IMR-90 (cell line): ENCODE data around the gene PDCD11. TPM values are rescaled to one million over a fixed set of nuclear protein-coding genes. Genes with fewer than 3 reads are reported as not detected.

ENCODE experiments used
- ATAC-seq: fragments of 200-7000 bp; cut with Tn5 transposase; 2 replicates; pipeline ENCODE4 v1.9.1; 2020; ENCODE audit warnings: low read depth, mild to moderate bottlenecking, moderate library complexity
- BruUV-seq: library from RNA; stranded (reverse); fragments of 400-500 nt; replicated peaks from 2 replicates; lab custom pipeline; 2021; lab: Mats Ljungman, UMichigan
- CTCF ChIA-PET: fragments of 300-600 bp; formaldehyde crosslinking; extraction: SDS; loops from one replicate; lab custom pipeline; 2021; ENCODE audit warnings: antibody characterized with exemption; lab: Yijun Ruan, JAX
- POLR2A ChIA-PET: fragments of 300-600 bp; sonication (Branson Sonifier 250); formaldehyde crosslinking; loops from one replicate; lab custom pipeline; 2022; ENCODE audit warnings: antibody characterized with exemption; ENCODE audit not compliant: unreplicated experiment; lab: Charles Lee
- DNase-seq: peaks from one replicate; pipeline ENCODE4 v3.0.0; 2013
- H2AFZ ChIP-seq: replicated peaks from 2 replicates; pipeline ENCODE3; 2013; ENCODE audit warnings: low read length, mild to moderate bottlenecking; ENCODE audit not compliant: poor library complexity
- H2AK5ac ChIP-seq: 2 replicates; pipeline ENCODE4 v1.6.1; 2013; ENCODE audit warnings: low read depth, low read length, inconsistent platforms
- H2AK9ac ChIP-seq: replicated peaks from 2 replicates; pipeline ENCODE3; 2013; ENCODE audit warnings: mild to moderate bottlenecking, low read depth, low read length, moderate library complexity; ENCODE audit not compliant: poor library complexity
- H2BK120ac ChIP-seq: 2 replicates; pipeline ENCODE4 v1.6.1; 2013; ENCODE audit warnings: low read depth, low read length, inconsistent platforms
- H2BK15ac ChIP-seq: 3 replicates; pipeline ENCODE4 v1.6.1; 2013; ENCODE audit warnings: low read depth, low read length, inconsistent platforms
- H2BK20ac ChIP-seq: 2 replicates; pipeline ENCODE4 v1.6.1; 2013; ENCODE audit warnings: low read depth, mild to moderate bottlenecking, inconsistent platforms, low read length, moderate library complexity
- H2BK5ac ChIP-seq: 2 replicates; pipeline ENCODE4 v1.6.1; 2013; ENCODE audit warnings: mild to moderate bottlenecking, low read depth, low read length, inconsistent platforms; ENCODE audit not compliant: poor library complexity, severe bottlenecking
- H3K14ac ChIP-seq: replicated peaks from 2 replicates; pipeline ENCODE4 v1.6.1; 2013; ENCODE audit warnings: low read depth, low read length, inconsistent platforms
- H3K18ac ChIP-seq: 2 replicates; pipeline ENCODE4 v1.6.1; 2013; ENCODE audit warnings: low read depth, low read length, control low read depth
- H3K23ac ChIP-seq: 2 replicates; pipeline ENCODE4 v1.6.1; 2013; ENCODE audit warnings: low read depth, low read length, inconsistent platforms
- H3K27ac ChIP-seq: 2 replicates; pipeline ENCODE4 v1.5.1; 2013; ENCODE audit warnings: mild to moderate bottlenecking, control low read depth, low read length; ENCODE audit not compliant: insufficient read depth
- H3K27me3 ChIP-seq: 2 replicates; pipeline ENCODE4 v1.6.1; 2013; ENCODE audit warnings: low read length; ENCODE audit not compliant: control insufficient read depth, insufficient read depth
- H3K36me3 ChIP-seq: 2 replicates; pipeline ENCODE4 v1.6.1; 2013; ENCODE audit warnings: low read length, mixed read lengths; ENCODE audit not compliant: control insufficient read depth, insufficient read depth
- H3K4ac ChIP-seq: 2 replicates; pipeline ENCODE4 v1.6.1; 2013; ENCODE audit warnings: low read depth, low read length, inconsistent platforms
- H3K4me1 ChIP-seq: 2 replicates; pipeline ENCODE4 v1.6.1; 2013; ENCODE audit warnings: low read length, mixed read lengths; ENCODE audit not compliant: control insufficient read depth, insufficient read depth
- H3K4me2 ChIP-seq: 2 replicates; pipeline ENCODE4 v1.6.1; 2013; ENCODE audit warnings: low read depth, mild to moderate bottlenecking, control low read depth, low read length, moderate library complexity
- H3K4me3 ChIP-seq: 2 replicates; pipeline ENCODE4 v1.5.1; 2013; ENCODE audit warnings: low read depth, mild to moderate bottlenecking, control low read depth, low read length, moderate library complexity; ENCODE audit not compliant: insufficient read depth
- H3K56ac ChIP-seq: 2 replicates; pipeline ENCODE4 v1.6.1; 2013; ENCODE audit warnings: low read length, inconsistent platforms; ENCODE audit not compliant: insufficient read depth; ENCODE audit errors: extremely low read depth
- H3K79me1 ChIP-seq, 2 experiments: 2 replicates each; pipeline ENCODE4 v1.6.1; 2013; ENCODE audit warnings: low read length in 2 of 2, inconsistent platforms in 1 of 2, low read depth in 1 of 2
- H3K9ac ChIP-seq: 2 replicates; pipeline ENCODE4 v1.6.1; 2013; ENCODE audit warnings: low read depth, low read length, control low read depth
- H3K9me1 ChIP-seq: 2 replicates; pipeline ENCODE4 v1.6.1; 2013; ENCODE audit warnings: low read length, inconsistent platforms; ENCODE audit not compliant: insufficient read depth
- H3K9me3 ChIP-seq: 2 replicates; pipeline ENCODE4 v1.6.1; 2013; ENCODE audit warnings: low read length; ENCODE audit not compliant: control insufficient read depth, insufficient read depth
- H4K20me1 ChIP-seq: 2 replicates; pipeline ENCODE4 v1.6.1; 2013; ENCODE audit warnings: low read length, inconsistent platforms; ENCODE audit not compliant: insufficient read depth
- H4K5ac ChIP-seq: 2 replicates; pipeline ENCODE4 v1.6.1; 2013; ENCODE audit warnings: mild to moderate bottlenecking, low read depth, low read length, control low read depth
- H4K8ac ChIP-seq, 2 experiments: 2 replicates each; pipeline ENCODE4 v1.6.1; 2013; ENCODE audit warnings: low read depth in 2 of 2, low read length in 2 of 2, control low read depth in 1 of 2, inconsistent platforms in 1 of 2
- H4K91ac ChIP-seq: 2 replicates; pipeline ENCODE4 v1.6.1; 2013; ENCODE audit warnings: low read depth, low read length, inconsistent platforms; ENCODE audit not compliant: insufficient read depth
- CEBPB ChIP-seq: IDR thresholded peaks from 2 replicates; pipeline ENCODE4 v1.6.1; 2012; ENCODE audit warnings: low read depth, low read length, improper control_type of control experiment
- WGBS, 2 experiments: methylation state at CpG; one replicate each; pipeline versions ENCODE4 v1.1.5 to v1.1.7; 2013; ENCODE audit warnings: missing lambda C conversion rate in 2 of 2; ENCODE audit not compliant: insufficient read length in 1 of 2; ENCODE audit errors: extremely low coverage in 2 of 2; 5-methylcytosine and 5-hydroxymethylcytosine counted together
- dilution Hi-C: fragments of 300-500 bp; cut with HindIII; formaldehyde crosslinking; loops from one replicate; pipeline ENCODE4 v1.14.3; 2018; ENCODE audit warnings: low sequenced_read_pairs; ENCODE audit not compliant: unreplicated experiment
- in situ Hi-C: fragments of 300-500 bp; cut with MboI; formaldehyde crosslinking; loops from 3 replicates; pipeline ENCODE4 v1.14.3; 2019; ENCODE audit warnings: low sequenced_read_pairs, inconsistent platforms, mixed read lengths
- intact Hi-C: fragments of 100-400 bp; cut with micrococcal nuclease; formaldehyde crosslinking; loops from 2 replicates; pipeline ENCODE4 v1.10.0; 2022
- polyA plus RNA-seq, 3 experiments: library from polyadenylated mRNA; depleted of rRNA; stranded (reverse); fragments of >200 nt; gene quantifications; 2 replicates each; pipeline ENCODE4 v1.2.3, GENCODE V29; 2012; ENCODE audit warnings: low replicate concordance in 1 of 3
- total RNA-seq: library from RNA; depleted of rRNA; stranded (reverse); fragments of >200 nt; gene quantifications from 2 replicates; pipeline ENCODE4 v1.2.3, GENCODE V29; 2012

The PDCD11 gene
- total and polyA plus RNA-seq, 2 of the 4 experiments (the other 2 are of a cell fraction) = 20.4 to 56.8 TPM

GRCh38 chr10:103455235-103455634 is 58.8 kb downstream of the PDCD11 start:
- no peak overlapping the region for H4K5ac ChIP-seq
- H3K27ac ChIP-seq = no peak overlapping the region
- no peak for TF ChIP-seq CEBPB
- H3K36me3 ChIP-seq = no peaks in the 10 kb centered on the region
- ATAC-seq (no peak), DNase-seq (no peak)
- no peak overlapping the region for H2AFZ ChIP-seq
- H3K4me3 ChIP-seq = no peak overlapping the region
- peaks cover 11% of the 10 kb centered on the region; the same call in 1 of the 2 replicates for H3K4me1 ChIP-seq
- H3K79me1 ChIP-seq = peaks cover 0 to 12% of the 10 kb centered on the region in 2 experiments; a peak in 1 of 4 replicates
- intact Hi-C loops = no loop called here
- H2AK5ac ChIP-seq = no peak overlapping the region
- no peak overlapping the region for H4K8ac ChIP-seq
- BruUV-seq = no TSS peak
- no peak overlapping the region for H3K23ac ChIP-seq
- peaks cover 8% of the 10 kb centered on the region for H3K9me1 ChIP-seq
- H2BK5ac ChIP-seq = no peak overlapping the region
- H3K9ac ChIP-seq = no peak overlapping the region
- peak overlapping the region; percentile 61 for H2AK9ac ChIP-seq
- H3K9me3 ChIP-seq = no peaks in the 10 kb centered on the region
- H3K27me3 ChIP-seq = peaks cover 12% of the 10 kb centered on the region
- WGBS, 2 experiments = 83% methylated on average over 19 of the region's 25 CpGs; no CpG with 5 or more reads in 1 of the 2 experiments
- no peak overlapping the region for H2BK120ac ChIP-seq
- no peak overlapping the region for H3K56ac ChIP-seq
- CTCF ChIA-PET = no interaction called here
- in situ Hi-C loops = no loop called here
- no peak overlapping the region for H2BK15ac ChIP-seq
- no peak overlapping the region for H3K18ac ChIP-seq
- POLR2A ChIA-PET = no interaction called here
- H3K4ac ChIP-seq = no peak overlapping the region
- dilution Hi-C loops = no loop called here
- H4K20me1 ChIP-seq = no peaks in the 10 kb centered on the region
- no peak overlapping the region for H2BK20ac ChIP-seq
- H3K4me2 ChIP-seq = no peak overlapping the region
- H3K14ac ChIP-seq = no peak overlapping the region
- H4K91ac ChIP-seq = no peak overlapping the region
